GM18499 (cell line): ENCODE data around the gene CAMK1D.

Experiments
- ATAC-seq: cut with Tn5 transposase; IDR thresholded peaks from one replicate; pipeline ENCODE4 v1.9.1; 2021; ENCODE audit warnings: moderate number of reproducible peaks; ENCODE audit not compliant: insufficient read depth, unreplicated experiment

The CAMK1D gene

GRCh38 chr10:12397147-12397896 is 48.0 kb downstream of the CAMK1D start:
- no peak for ATAC-seq

DNA sequence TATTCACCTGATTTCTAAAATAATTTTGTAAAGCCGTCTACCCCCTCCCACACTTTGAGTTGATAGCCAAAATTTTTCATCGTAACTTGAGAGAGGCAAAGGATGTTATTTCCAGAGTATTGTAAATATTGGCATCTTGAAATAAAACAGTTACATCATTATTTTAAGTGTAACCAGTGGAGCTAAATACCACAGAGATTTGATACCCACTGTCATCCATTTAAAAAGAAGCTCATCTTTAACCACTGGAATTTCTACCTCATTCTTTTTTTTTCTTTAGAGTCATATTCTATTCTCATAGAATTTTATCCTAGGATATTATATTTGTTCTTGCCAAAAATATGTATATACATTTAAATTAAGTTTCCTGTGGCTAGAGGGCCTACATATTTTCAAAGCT is 48.6 kb downstream of the CAMK1D start:
- no peak for ATAC-seq

- no peak for ATAC-seq
Observed at GRCh38 chr10:12400266-12400931, 51.1 kb downstream of the CAMK1D start.

DNA sequence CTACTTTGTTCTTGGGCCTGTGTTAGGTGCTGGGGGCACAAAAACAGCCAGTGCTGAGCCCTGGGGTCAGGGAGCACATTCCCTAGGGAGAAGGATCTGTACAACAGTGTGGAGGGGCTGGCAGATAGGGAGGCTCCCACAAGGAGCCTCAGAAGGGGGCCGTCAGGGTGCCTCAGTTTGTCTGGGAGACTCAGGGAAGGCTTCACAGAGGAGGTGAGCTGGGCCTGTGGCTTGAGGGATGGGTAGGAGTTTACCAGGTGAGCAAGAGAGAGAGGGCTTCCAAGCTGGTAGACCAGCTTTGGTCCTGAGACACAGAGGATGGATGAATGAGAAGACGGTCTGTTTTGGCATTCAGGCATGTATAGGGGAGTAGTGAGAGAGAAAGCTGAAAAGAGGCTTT is 52.1 kb downstream of the CAMK1D start:
- no peak for ATAC-seq

DNA sequence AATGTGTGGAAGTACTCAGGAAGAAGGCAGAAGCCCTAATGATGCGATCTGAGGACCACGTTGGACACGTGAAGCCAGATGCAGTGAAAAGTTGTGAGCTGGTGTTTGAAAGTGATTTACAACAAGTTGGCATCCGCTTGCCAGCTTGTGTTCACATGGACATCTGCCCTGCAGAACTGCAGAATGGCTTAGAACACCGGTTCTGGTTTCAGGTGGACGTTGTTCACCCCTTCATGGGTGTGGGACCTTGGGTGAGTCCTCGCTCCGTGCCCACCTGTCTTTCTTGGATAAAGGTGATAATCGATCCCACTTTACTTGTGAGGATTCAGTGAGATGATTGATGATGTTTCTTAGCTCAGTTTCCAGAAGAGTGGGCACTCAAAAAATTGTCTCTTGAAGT is 53.8 kb downstream of the CAMK1D start:
- no peak for ATAC-seq

- ATAC-seq = no peak
Observed at GRCh38 chr10:12405342-12406320, 56.3 kb downstream of the CAMK1D start.

GRCh38 chr10:12406764-12407400 is 57.5 kb downstream of the CAMK1D start:
- no peak for ATAC-seq

GRCh38 chr10:12408472-12408871 is 59.1 kb downstream of the CAMK1D start:
- no peak for ATAC-seq

DNA sequence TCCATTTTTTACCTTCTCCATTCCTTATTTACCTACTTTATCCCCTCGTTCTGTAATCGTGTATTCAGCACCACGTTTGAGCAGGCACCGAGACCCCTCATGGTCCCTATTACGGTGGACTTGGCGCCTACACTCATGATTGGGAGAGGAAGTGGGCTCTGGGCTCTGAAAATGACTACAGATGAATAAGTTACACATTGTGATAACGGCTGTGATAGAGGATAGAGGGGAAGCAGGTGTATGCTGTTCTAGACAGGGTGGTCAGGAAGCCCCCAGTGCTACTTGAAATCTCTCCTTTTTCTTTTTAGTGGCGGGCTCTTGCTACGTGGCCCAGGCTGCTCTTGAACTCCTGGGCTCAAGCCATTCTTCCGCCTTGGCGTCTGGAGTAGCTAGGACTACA is 59.8 kb downstream of the CAMK1D start:
- no peak for ATAC-seq

DNA sequence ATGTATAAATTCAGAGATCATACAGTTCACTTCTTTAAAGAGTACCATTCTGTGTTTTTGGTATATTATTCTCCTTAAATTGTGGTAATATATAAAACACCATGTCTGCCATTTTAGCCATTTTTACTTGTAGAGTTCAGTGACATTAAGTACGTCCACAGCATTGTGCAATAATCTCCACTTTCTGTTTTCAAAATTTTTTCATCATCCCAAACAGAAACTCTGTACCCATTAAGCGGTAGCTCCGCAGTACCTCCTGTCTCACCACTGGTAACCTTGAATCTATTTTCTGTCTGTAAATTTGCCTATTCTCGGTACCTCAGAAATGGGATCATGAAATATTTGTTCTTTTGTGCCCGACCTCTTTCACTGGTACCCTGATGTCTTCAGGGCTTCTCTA is 60.3 kb downstream of the CAMK1D start:
- no peak for ATAC-seq

- ATAC-seq = no peak
Observed at GRCh38 chr10:12412666-12413368, 63.5 kb downstream of the CAMK1D start.

DNA sequence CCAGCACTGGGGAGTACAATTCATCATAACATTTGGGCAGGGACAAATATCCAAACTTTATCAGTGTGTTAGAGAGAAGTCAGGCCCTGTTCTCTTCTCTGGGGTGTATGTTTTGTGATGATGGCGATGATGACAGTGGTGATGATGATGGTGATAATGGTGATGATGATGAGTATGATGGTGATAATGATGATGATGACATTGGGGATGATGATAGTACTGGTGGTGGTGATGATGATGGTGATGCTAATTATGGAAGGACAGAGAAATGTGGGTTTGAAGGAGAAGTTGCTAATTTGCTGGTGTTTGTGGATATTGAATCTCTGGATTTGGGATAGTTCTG is 64.0 kb downstream of the CAMK1D start:
- no peak for ATAC-seq

- ATAC-seq = no peak
Observed at GRCh38 chr10:12414278-12414989, 65.1 kb downstream of the CAMK1D start.

- no peak for ATAC-seq
Observed at GRCh38 chr10:12416344-12417050, 67.2 kb downstream of the CAMK1D start.

DNA sequence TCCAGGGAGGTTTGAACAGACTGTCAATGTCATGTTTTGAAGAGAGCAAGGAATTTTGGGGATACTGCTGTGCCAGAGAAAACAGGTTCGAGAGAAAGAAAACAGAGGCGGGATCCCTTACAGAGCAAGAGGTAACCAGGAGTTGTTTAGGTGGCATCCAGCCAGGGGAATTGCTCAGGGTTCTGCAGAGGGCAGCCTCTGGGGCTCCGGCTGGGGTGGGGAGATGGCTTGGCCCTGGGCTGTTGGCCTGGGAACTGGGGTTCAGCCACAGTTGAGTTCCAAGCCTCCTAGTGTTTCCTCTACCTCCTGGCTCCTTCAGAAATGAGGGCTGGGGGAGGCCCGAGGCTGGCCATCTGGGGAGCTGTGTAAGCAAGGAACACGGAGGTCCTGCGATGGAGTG is 68.0 kb downstream of the CAMK1D start:
- ATAC-seq = no peak

- ATAC-seq = no peak
Observed at GRCh38 chr10:12418000-12418399, 68.7 kb downstream of the CAMK1D start.

- ATAC-seq = no peak
Observed at GRCh38 chr10:12418725-12419261, 69.4 kb downstream of the CAMK1D start.

DNA sequence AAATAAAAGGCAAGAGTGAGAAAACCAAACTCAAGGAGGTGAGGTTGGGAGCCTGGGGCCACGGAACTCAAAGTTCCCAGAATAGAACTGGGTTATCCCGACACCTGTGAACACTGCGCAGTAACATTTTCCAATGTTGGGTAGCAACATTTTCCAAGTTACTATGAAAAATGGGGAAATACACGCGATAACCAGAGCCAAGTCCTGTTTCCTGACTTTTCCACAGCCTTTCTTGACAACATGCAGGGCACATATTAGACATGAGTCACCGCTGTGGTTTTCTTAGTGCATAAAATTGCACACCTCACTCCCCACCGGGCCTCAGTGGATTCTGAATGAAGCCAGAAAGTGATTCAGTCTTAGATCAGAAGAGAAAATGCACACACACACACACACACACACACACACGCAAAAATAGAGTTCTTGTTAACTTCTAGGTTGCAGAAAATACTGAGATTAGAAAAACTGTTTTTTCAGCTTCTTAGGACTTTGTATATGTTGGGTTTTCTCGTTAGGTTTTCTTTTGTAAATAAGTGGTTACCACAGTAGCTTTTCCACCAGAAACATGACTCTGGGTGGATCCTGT is 70.0 kb downstream of the CAMK1D start:
- no peak for ATAC-seq
